Measurements from ENCODE around the gene FDX1. TPM values are rescaled to one million over a fixed set of nuclear protein-coding genes. Genes with fewer than 3 reads are reported as not detected.

Gene FDX1
- total and polyA plus RNA-seq, 2 of the 8 experiments (the other 6 are each of a cell fraction or from before 2014, with no cell fraction given): 3.7 to 9.6 TPM

GRCh38 chr11:110478410-110478809 lies 48.7 kb downstream of the FDX1 start (continued):
- no peak for TF ChIP-seq BACH1 (IDR thresholded peaks at IDR 0.05; ENCODE audit: low read length)
- TF ChIP-seq EP300 (IDR thresholded peaks at IDR 0.05; ENCODE audit: borderline replicate concordance in 1 of 2, low read depth in 2 of 2, low read length in 2 of 2): no peak
- TF ChIP-seq SIX5 (IDR thresholded peaks at IDR 0.05; ENCODE audit: low read depth, low read length): no peak
- TF ChIP-seq CBX5 (IDR thresholded peaks at IDR 0.05; ENCODE audit: low read depth, low read length): no peak
- TF ChIP-seq TCF12 (IDR thresholded peaks at IDR 0.05; ENCODE audit: low read depth, low read length): no peak
- no peak for TF ChIP-seq KDM5A (IDR thresholded peaks at IDR 0.05; ENCODE audit: low read length)
- no peak for TF ChIP-seq CBX8 (IDR thresholded peaks at IDR 0.05; ENCODE audit: borderline replicate concordance, low read depth, low read length)
- no peak for TF ChIP-seq NANOG (IDR thresholded peaks at IDR 0.05; ENCODE audit: insufficient read depth, low read depth, low read length, poor library complexity, severe bottlenecking)
- no peak for TF ChIP-seq HDAC6 (IDR thresholded peaks at IDR 0.05; ENCODE audit: low read depth, low read length)
- TF ChIP-seq EGR1 (IDR thresholded peaks at IDR 0.05; ENCODE audit: borderline replicate concordance, low read depth, low read length): no peak
- TF ChIP-seq NRF1 (IDR thresholded peaks at IDR 0.05; ENCODE audit: low read depth, low read length): no peak
- no peak for TF ChIP-seq RXRA (IDR thresholded peaks at IDR 0.05; ENCODE audit: insufficient read depth, low read depth, low read length)
- TF ChIP-seq CHD1 (IDR thresholded peaks at IDR 0.05; ENCODE audit: low read depth, low read length): no peak
- no peak for TF ChIP-seq POLR2AphosphoS5 (IDR thresholded peaks at IDR 0.05; ENCODE audit: low read depth, low read length)
- no peak for TF ChIP-seq ASH2L (IDR thresholded peaks at IDR 0.05; ENCODE audit: low read length)
- no peak for TF ChIP-seq TBP (IDR thresholded peaks at IDR 0.05; ENCODE audit: low read depth, low read length)
- TF ChIP-seq BCL11A (IDR thresholded peaks at IDR 0.05; ENCODE audit: low read depth in 2 of 2, low read length in 2 of 2): no peak
- TF ChIP-seq SUZ12 (IDR thresholded peaks at IDR 0.05; ENCODE audit: low read length): no peak
- no peak for TF ChIP-seq GABPA (IDR thresholded peaks at IDR 0.05; ENCODE audit: borderline replicate concordance, insufficient read depth, low read length)
- no peak for TF ChIP-seq USF2 (IDR thresholded peaks at IDR 0.05; ENCODE audit: low read length)
- TF ChIP-seq MAX (IDR thresholded peaks at IDR 0.05): 0 out of 2 replicates have a peak, but pooled peaks have one; percentile 20
- no peak for TF ChIP-seq E2F6 (IDR thresholded peaks at IDR 0.05)
- TF ChIP-seq SIN3A (conservative IDR thresholded peaks at IDR 0.05 in 1 of 2, IDR thresholded peaks at IDR 0.05 in 1 of 2; ENCODE audit: low read depth in 1 of 2, low read length in 2 of 2): no peak
- peak; percentile 76 to 82 for TF ChIP-seq RAD21 (IDR thresholded peaks at IDR 0.05 in 1 of 2, conservative IDR thresholded peaks at IDR 0.05 in 1 of 2; ENCODE audit: low read depth in 2 of 2, low read length in 2 of 2)
